Prostate gland (tissue), 2 donors: Measurements from ENCODE around the gene IFI6.

Experiments
- CTCF ChIP-seq, 4 experiments: fragments of 200-600 bp in 2 of 4; fragments of 450-650 bp in 2 of 4; sonication (generic) in 2 of 4; IDR thresholded peaks; 1 replicate in 3 of 4; 2 replicates in 1 of 4; pipeline ENCODE4 v1.5.1; 2016 to 2019; ENCODE audit warnings: antibody characterized with exemption in 4 of 4, mild to moderate bottlenecking in 2 of 4, moderate library complexity in 2 of 4
- POLR2A ChIP-seq: fragments of 450-650 bp; IDR thresholded peaks from one replicate; pipeline ENCODE4 v1.6.1; 2016; ENCODE audit warnings: antibody characterized with exemption, mild to moderate bottlenecking
- POLR2AphosphoS5 ChIP-seq: sonication (generic); formaldehyde crosslinking; IDR thresholded peaks from one replicate; pipeline ENCODE4 v1.6.1; 2017; ENCODE audit warnings: antibody characterized with exemption

- TF ChIP-seq CTCF (IDR thresholded peaks at IDR 0.05) (no peak), POLR2A (no peak), POLR2AphosphoS5 (no peak)
Measured at GRCh38 chr1:27684176-27684575, 12.2 kb upstream of the IFI6 start.
